ENCODE measurements around the gene GATB. TPM values are rescaled to one million over a fixed set of nuclear protein-coding genes. Genes with fewer than 3 reads are reported as not detected.

Gene GATB
- total and polyA plus RNA-seq, 2 of the 4 experiments (the other 2 are of a cell fraction): 18.7 to 20.3 TPM

- Histone ChIP-seq H2AK5ac (ENCODE audit: low read depth, low read length) (no peak overlapping the region), H3K9me3 (ENCODE audit: control insufficient read depth, insufficient read depth, low read length) (no peaks in the 10 kb centered on the region), H3K9me1 (ENCODE audit: insufficient read depth, low read length) (peaks cover 3% of the 10 kb centered on the region; the same call in 1 of the 2 replicates), H2BK15ac (ENCODE audit: low read depth, low read length) (no peak overlapping the region), H3K4ac (ENCODE audit: low read depth, low read length) (no peak overlapping the region), H2BK120ac (ENCODE audit: low read depth, low read length) (no peak overlapping the region), H3K9ac (ENCODE audit: low read depth, low read length) (no peak overlapping the region), H3K23ac (ENCODE audit: low read depth, low read length) (no peak overlapping the region), H3K36me3 (ENCODE audit: control insufficient read depth, insufficient read depth, low read length) (peaks cover 4% of the 10 kb centered on the region; the same call in 1 of the 2 replicates), H3K4me2 (ENCODE audit: low read depth, low read length) (no peak overlapping the region), H4K91ac (ENCODE audit: insufficient read depth, low read depth, low read length) (no peak overlapping the region), H3K4me1 (ENCODE audit: control insufficient read depth, insufficient read depth, low read length) (peaks cover 9% of the 10 kb centered on the region), H3K4me3 (ENCODE audit: insufficient read depth, low read depth, low read length) (no peak overlapping the region), H3K27me3 (ENCODE audit: control insufficient read depth, insufficient read depth, low read length) (no peaks in the 10 kb centered on the region), H3K56ac (ENCODE audit: extremely low read depth, insufficient read depth, low read length) (no peak overlapping the region), H2AK9ac (replicated peaks; ENCODE audit: low read depth, low read length, poor library complexity) (no peak overlapping the region), H2AFZ (replicated peaks; ENCODE audit: low read length, poor library complexity) (no peak overlapping the region), H2BK20ac (ENCODE audit: low read depth, low read length) (no peak overlapping the region), H4K20me1 (ENCODE audit: insufficient read depth, low read length) (no peaks in the 10 kb centered on the region), H3K79me1 (ENCODE audit: low read depth in 1 of 2, low read length in 2 of 2) (0 out of 4 replicates have a peak, but pooled peaks cover 5 to 9% of the 10 kb centered on the region in 2 experiments), H4K8ac (ENCODE audit: low read depth in 2 of 2, low read length in 2 of 2) (no peak overlapping the region), H2BK5ac (ENCODE audit: low read depth, low read length, poor library complexity, severe bottlenecking) (no peak overlapping the region), H3K18ac (ENCODE audit: low read depth, low read length) (no peak overlapping the region), H4K5ac (ENCODE audit: low read depth, low read length) (no peak overlapping the region), H3K14ac (replicated peaks; ENCODE audit: low read depth, low read length) (no peak overlapping the region), H3K27ac (ENCODE audit: insufficient read depth, low read length) (no peak overlapping the region)
- no TSS peak for BruUV-seq (replicated peaks)
- no peak for ATAC-seq (ENCODE audit: low read depth)
- intact Hi-C loops (cut with micrococcal nuclease): no loop called here
- dilution Hi-C loops (cut with HindIII; ENCODE audit: low sequenced_read_pairs, unreplicated experiment): no loop called here
- TF ChIP-seq CHD1 (IDR thresholded peaks at IDR 0.05; ENCODE audit: low read depth, low read length) (no peak), MXI1 (IDR thresholded peaks at IDR 0.05; ENCODE audit: borderline replicate concordance, low read depth, low read length) (no peak), RAD21 (IDR thresholded peaks at IDR 0.05; ENCODE audit: low read length) (no peak), ELK1 (IDR thresholded peaks at IDR 0.05; ENCODE audit: borderline replicate concordance, low read depth, low read length) (no peak), NFE2L2 (IDR thresholded peaks at IDR 0.05; ENCODE audit: low read depth, low read length) (no peak), CEBPB (IDR thresholded peaks at IDR 0.05; ENCODE audit: low read depth, low read length) (no peak), FOS (IDR thresholded peaks at IDR 0.05; ENCODE audit: low read depth, low read length) (no peak), MAZ (IDR thresholded peaks at IDR 0.05; ENCODE audit: borderline replicate concordance, low read depth, low read length) (no peak), MAFK (IDR thresholded peaks at IDR 0.05; ENCODE audit: low read depth, low read length) (no peak), USF2 (IDR thresholded peaks at IDR 0.05; ENCODE audit: low read depth, low read length) (no peak), BHLHE40 (IDR thresholded peaks at IDR 0.05; ENCODE audit: low read depth, low read length) (no peak), RCOR1 (IDR thresholded peaks at IDR 0.05; ENCODE audit: insufficient replicate concordance, low read length) (no peak), RFX5 (IDR thresholded peaks at IDR 0.05; ENCODE audit: low read depth, low read length) (no peak), POLR2A (IDR thresholded peaks at IDR 0.05; ENCODE audit: low read depth, low read length) (no peak), CTCF (conservative IDR thresholded peaks at IDR 0.05; ENCODE audit: low read depth, low read length) (no peak), SMC3 (IDR thresholded peaks at IDR 0.05; ENCODE audit: low read depth, low read length) (no peak)
- WGBS, 2 experiments (ENCODE audit: extremely low coverage in 2 of 2, insufficient read length in 1 of 2): 62% methylated on average over 3 of the region's 6 CpGs; no CpG with 5 or more reads in 1 of the 2 experiments
- DNase-seq: no peak
- POLR2A ChIA-PET (ENCODE audit: unreplicated experiment): interaction anchor here (0.6 kb wide), 1 partner anchor 62 kb away, joined by 3 read pairs; no protein-coding TSS in a partner anchor
- in situ Hi-C loops (cut with MboI; ENCODE audit: low sequenced_read_pairs): no loop called here
- CTCF ChIA-PET: interaction anchor here (0.6 kb wide), 1 partner anchor 412 kb away, joined by 6 read pairs; no protein-coding TSS in a partner anchor
Measured at GRCh38 chr4:151750156-151750555, 10.7 kb downstream of the GATB start.

All from IMR-90 (cell line).